HG03175 (cell line): ENCODE results near the gene DYNC1I2.
"Not testable (repeated sequence)": the region's sequence is repeated elsewhere in the genome, so short reads cannot be mapped to it uniquely, and the experiment has no call there.

Source experiments
- ATAC-seq: cut with Tn5 transposase; IDR thresholded peaks from one replicate; pipeline ENCODE4 v1.9.1; 2021; ENCODE audit warnings: mild to moderate bottlenecking, moderate library complexity; ENCODE audit not compliant: unreplicated experiment

Gene DYNC1I2

DNA sequence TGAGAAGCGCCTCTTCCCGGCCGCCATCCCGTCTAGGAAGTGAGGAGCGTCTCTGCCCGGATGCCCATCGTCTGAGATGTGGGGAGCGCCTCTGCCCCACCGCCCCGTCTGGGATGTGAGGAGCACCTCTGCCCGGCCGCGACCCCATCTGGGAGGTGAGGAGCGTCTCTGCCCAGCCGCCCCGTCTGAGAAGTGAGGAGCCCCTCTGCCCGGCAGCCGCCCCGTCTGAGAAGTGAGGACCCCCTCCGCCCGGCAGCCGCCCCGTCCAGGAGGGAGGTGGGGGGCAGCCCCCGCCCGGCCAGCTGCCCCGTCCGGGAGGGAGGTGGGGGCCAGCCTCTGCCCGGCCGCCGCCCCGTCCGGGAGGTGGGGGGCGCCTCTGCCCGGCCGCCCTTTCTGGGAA lies 87.3 kb downstream of the DYNC1I2 start:
- not testable (repeated sequence) for ATAC-seq

DNA sequence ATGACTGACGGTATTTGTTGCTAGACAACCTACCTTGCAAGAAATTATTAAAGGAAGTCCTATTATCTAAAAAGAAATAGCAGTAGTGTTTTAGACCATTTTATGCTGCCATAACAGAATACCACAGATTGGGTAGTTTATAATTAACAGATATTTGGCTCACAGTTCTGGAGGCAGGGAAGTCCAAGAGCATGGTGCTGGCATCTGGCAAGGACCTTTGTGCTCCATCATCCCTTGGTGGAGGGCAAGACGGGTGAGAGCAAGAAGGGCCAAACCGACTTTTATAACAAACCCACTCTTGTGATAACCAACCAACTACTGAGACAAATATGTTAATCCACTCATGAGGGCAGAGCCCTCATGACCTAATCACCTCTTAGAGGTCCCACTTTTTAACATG lies 91.2 kb downstream of the DYNC1I2 start:
- no peak for ATAC-seq

DNA sequence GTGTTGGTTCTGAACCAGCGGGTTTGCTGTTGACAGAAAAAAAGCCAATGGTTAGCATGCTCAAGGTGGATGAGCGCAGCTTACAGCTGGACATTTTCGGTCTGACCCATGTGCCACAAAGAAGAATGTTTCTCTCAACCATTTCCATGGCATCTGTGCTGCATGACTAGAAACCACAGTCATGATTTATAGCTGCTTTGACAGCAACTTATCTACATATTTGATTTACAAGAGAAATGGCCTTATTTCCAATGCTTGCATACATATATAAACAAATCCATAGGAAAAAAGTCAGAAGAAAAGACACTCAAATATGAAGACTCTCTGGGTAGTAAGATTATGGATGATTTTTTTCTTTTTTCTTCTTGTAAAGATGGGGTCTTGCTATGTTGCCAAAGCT lies 98.2 kb downstream of the DYNC1I2 start:
- ATAC-seq: no peak

DNA sequence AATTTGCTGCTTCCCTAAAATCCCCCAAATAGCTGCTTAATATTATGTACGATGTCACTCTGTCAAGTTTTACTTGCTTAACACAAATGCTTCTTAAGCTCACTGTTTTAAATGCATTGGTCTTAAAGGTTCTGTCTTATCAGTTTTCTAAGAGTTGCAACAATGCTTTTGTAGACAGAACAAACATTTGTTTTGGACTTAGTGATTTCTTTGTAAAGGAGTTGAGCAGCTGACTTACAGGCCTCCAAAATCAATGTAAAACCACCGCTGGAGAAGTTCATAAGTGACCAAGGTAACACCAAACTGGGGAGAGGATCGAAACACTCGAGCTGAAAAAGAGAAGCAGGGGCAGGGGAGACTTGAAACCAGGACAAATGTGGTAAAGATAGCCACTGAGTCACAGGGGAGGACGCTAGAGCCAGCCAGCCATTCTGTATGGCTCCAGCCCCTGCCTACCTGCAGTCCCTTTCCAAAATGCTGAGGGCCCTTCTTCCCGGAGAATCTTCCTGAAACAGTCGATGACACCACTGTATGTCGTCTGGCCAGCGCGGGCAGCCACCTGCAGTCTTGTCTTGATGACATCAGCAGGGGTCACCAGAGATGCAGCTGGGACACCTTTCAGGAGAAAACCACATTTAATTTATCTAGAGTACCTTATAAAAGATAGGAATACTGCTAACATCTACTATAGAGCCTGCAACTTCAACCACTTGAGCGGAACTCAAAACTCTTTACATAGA lies 100.2 kb downstream of the DYNC1I2 start:
- no peak for ATAC-seq

DNA sequence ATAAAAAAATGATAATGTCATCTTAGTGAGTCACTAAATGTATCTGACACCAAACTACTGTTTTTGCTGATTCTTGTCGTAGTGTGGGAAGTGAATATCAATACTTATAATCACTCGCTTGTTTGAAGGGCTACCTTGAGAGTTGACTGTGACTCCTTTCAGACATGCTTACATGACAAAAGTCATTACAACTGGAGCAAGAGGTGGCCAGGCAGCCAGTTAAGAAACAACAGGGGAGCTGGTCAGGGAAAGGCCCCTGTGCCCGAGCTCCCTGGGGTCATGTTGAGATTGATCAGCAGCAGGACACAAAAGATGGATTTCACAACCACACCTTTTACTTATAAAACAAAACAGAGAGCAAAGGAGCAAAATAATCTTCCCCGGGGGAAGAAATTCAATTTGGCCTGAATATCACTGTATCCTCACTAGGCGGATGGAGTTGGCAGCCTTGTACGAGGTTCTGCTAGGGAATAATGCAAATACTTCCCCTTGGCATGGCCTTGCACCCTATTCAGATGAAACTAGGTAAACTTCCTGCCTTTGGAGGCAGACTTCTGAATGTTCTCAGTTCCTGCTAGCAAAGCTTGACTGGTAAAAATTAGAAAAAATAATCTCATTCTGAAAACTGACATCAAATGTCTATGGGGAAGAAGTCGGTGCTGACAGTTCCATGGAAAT lies 101.2 kb downstream of the DYNC1I2 start:
- ATAC-seq: no peak

DNA sequence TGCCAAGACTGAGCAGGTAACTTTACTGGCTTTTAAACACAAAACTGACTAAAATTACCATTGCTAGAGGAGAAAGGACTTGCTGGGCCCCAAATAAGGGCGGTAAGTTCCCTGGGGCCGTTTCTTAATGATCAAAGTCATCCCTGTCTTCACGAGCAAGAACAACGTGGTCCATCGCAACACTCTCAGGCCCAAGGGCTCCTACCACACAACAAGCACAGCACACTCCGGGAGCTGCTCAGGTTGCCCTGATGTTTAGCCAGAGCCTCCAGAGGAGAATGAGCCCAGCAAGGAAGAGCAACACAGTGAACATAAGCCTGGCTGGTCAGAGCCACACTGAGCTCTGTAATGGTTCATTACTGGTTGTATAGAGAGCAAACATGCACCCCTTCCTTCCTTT lies 102.7 kb downstream of the DYNC1I2 start:
- ATAC-seq: no peak

DNA sequence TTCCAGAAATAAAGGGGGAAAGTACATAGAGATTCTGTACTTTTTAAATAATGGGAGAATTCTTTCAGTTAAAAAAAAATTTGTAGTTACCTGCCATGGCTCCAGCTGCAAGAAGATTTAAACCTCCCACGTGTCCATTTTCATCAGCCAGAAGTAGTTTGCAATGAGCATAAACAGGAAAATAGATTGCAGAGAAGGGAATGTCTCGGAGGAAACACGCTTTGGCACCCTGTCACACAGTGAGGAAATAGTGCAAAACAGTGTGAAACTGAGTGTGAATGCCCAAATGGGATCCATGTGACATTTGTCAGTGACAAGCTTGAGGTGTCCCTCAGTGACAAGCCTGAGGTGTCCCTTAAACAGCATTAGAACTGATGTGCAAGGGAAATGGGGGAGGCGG lies 104.1 kb downstream of the DYNC1I2 start:
- ATAC-seq: no peak

DNA sequence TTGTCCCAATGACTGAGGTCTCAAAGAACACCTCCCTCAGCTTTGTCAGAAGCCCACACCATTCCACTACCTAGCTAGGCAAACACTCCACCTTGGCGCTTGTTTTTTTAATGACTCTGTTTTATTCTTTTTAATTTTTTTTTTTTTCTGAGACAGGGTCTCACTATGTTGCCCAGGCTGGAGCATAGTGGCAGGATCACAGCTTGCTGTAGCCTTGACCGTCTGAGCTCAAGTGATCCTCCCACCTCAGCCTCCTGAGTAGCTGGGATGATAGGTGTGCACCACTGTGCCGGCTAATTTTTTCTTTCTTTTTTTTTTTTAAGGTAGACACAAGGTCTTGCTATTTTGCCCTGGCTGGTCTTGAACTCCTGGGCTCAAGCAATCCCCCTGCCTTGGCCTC lies 104.9 kb downstream of the DYNC1I2 start:
- ATAC-seq: no peak

DNA sequence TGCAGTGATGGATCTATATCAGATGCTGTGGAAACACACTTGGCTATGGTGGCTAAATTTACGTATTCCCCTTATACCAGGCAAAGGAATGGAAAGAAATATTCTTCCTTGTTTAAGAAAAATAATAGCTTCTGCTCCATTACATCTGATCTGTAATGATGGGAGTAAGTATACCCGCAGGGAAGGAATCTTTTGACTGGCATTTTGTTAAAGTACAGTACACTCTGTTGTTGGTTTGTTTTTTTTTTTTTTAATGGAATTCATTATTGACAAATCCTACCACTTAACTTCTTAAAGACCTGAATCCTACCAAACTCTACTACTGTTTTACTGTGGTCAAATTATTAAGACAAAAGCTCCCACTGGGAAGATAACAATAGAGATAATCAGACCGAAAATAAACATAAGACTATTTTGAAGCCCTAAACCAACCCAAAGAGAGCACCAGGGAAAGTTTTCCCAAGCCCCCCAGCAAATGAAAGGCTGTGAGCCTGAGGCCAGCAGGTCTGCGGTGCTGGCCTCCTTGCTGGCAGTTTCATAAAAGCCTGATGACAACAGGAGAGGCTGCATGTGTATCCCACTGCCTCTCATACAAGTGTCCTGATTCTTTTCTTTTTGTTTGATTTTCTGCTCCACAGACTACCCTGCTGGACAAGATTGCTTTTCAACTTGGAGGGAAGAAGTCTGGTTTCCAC lies 105.8 kb downstream of the DYNC1I2 start:
- no peak for ATAC-seq

DNA sequence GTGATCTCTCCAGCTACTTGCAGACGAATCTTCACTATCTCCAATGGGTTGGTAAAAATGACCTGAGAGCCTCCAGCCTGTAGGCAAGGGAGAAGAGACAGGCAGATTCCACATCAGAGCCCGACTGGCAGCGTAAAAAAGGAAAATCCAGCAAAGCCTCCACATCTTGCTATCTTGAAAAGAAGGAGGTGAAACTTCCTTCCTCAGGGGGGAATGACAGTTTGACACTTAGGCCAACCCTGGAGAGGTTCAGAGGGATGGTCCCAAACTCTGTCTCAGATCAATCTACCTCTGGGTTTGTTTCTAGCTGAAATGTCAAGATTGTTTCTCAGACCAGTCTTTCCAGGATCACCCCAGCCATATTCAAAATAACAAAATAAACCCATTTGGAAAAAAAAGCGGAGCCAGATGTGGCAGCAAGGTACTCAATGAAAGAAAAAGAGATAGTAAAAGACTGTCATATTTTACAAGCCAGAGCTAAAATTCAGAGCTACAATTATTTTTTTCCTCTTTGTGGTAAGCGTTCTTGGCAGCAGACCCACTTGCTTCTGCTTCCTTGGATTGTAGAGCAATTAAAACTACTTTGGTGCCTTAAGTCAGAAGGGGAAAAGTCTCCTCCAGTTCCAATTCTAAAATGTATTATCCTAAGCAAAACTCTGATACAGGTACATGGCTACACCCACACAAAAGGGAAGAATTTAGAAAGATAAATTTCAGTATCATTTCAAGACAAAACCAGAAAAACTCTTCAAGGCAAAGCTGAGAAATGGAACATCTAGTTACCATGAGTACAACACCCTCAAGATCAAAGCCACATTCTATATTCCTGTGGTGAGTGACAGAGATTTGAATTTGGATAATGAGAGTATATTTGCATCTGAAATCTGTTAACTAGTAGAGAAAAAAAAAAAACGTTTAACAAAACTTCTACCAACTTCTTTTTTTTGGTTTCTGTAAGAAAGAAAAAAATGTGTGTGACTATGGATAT lies 106.7 kb downstream of the DYNC1I2 start:
- no peak for ATAC-seq

DNA sequence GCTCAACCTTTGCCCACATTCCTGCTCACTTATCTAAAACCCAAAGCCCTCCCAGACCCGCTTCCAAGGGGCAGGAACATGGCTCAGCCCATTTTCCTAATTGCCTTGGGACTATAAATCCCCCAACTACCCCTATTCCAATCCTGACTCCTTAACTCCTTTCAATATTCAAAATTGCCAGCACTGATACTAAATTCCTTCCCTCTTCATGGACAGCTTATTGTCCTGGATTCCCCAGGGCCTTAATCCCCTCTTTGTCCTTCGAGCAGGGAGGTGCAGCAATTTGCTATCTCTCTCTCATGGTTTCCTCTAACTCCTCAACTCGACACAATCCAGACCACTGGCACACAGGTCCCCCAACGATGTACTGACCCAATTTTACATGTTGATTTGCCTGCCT lies 107.6 kb downstream of the DYNC1I2 start:
- ATAC-seq: no peak
